K562 (cell line): ENCODE measurements around the gene BPI.

ENCODE experiments used
- CTCF ChIP-seq, 3 experiments: IDR thresholded peaks in 2 of 3; conservative IDR thresholded peaks in 1 of 3; 2 replicates each; pipeline ENCODE4 v1.5.1; 2011 to 2012; ENCODE audit warnings: low read length in 3 of 3, mild to moderate bottlenecking in 3 of 3, control low read depth in 2 of 3, improper control_type of control experiment in 1 of 3, inconsistent platforms in 1 of 3, low read depth in 1 of 3, mixed read lengths in 1 of 3, moderate library complexity in 1 of 3; ENCODE audit not compliant: insufficient read depth in 2 of 3
- EZH2 ChIP-seq: IDR thresholded peaks from 2 replicates; pipeline ENCODE4 v1.6.1; 2012; ENCODE audit warnings: low read depth, mild to moderate bottlenecking, inconsistent platforms, low read length, borderline replicate concordance
- RAD21 ChIP-seq, 2 experiments: fragments of 250-450 bp in 1 of 2; fragments of 450-650 bp in 1 of 2; sonication (Bioruptor Pico) in 1 of 2; formaldehyde crosslinking in 1 of 2; IDR thresholded peaks in 1 of 2; conservative IDR thresholded peaks in 1 of 2; 2 replicates each; pipeline versions ENCODE4 v1.4.0 to v1.8.0; 2020 to 2022; ENCODE audit warnings: mild to moderate bottlenecking in 2 of 2, moderate library complexity in 1 of 2
- SRF ChIP-seq, 2 experiments: fragments of 250-450, 450-650 bp in 1 of 2; sonication (Bioruptor Pico) in 1 of 2; sonication (generic) in 1 of 2; formaldehyde crosslinking; IDR thresholded peaks; 2 replicates each; pipeline versions ENCODE4 v1.5.0 to v1.5.1; 2020 to 2022; ENCODE audit warnings: mild to moderate bottlenecking in 1 of 2, missing genetic modification reagents in 1 of 2
- STAT5B ChIP-seq: fragments of 250-450 bp; sonication (Bioruptor Pico); IDR thresholded peaks from 2 replicates; pipeline ENCODE4 v1.8.0; 2021; ENCODE audit warnings: mild to moderate bottlenecking, inconsistent platforms
- ZFP91 ChIP-seq: sonication (generic); formaldehyde crosslinking; IDR thresholded peaks from 2 replicates; pipeline ENCODE4 v1.8.0; 2022; ENCODE audit warnings: mild to moderate bottlenecking, missing genetic modification reagents
- ZNF133 ChIP-seq: fragments of 250-450 bp; sonication (Bioruptor Pico); IDR thresholded peaks from 2 replicates; pipeline ENCODE4 v1.4.0; 2020; ENCODE audit warnings: mild to moderate bottlenecking
- TF ChIP-seq, protein P1 (sequence below): fragments of 450-650 bp; IDR thresholded peaks from 2 replicates; pipeline ENCODE4 v1.6.1; 2017; ENCODE audit warnings: antibody characterized with exemption, mild to moderate bottlenecking
- TF ChIP-seq, protein P2 (sequence below), 2 experiments: fragments of 450-650 bp in 1 of 2; sonication (generic) in 1 of 2; formaldehyde crosslinking in 1 of 2; IDR thresholded peaks in 1 of 2; conservative IDR thresholded peaks in 1 of 2; 2 replicates each; pipeline versions ENCODE4 v1.6.1 to v1.8.1; 2016 to 2023; ENCODE audit warnings: mild to moderate bottlenecking in 2 of 2, moderate library complexity in 2 of 2, inconsistent platforms in 1 of 2, missing genetic modification reagents in 1 of 2

GRCh38 chr20:38262931-38263330 is 41.0 kb upstream of the BPI start:
- no peak for TF ChIP-seq SRF (CRISPR knock-in tag; IDR thresholded peaks at IDR 0.05)
- TF ChIP-seq, protein P1, sequence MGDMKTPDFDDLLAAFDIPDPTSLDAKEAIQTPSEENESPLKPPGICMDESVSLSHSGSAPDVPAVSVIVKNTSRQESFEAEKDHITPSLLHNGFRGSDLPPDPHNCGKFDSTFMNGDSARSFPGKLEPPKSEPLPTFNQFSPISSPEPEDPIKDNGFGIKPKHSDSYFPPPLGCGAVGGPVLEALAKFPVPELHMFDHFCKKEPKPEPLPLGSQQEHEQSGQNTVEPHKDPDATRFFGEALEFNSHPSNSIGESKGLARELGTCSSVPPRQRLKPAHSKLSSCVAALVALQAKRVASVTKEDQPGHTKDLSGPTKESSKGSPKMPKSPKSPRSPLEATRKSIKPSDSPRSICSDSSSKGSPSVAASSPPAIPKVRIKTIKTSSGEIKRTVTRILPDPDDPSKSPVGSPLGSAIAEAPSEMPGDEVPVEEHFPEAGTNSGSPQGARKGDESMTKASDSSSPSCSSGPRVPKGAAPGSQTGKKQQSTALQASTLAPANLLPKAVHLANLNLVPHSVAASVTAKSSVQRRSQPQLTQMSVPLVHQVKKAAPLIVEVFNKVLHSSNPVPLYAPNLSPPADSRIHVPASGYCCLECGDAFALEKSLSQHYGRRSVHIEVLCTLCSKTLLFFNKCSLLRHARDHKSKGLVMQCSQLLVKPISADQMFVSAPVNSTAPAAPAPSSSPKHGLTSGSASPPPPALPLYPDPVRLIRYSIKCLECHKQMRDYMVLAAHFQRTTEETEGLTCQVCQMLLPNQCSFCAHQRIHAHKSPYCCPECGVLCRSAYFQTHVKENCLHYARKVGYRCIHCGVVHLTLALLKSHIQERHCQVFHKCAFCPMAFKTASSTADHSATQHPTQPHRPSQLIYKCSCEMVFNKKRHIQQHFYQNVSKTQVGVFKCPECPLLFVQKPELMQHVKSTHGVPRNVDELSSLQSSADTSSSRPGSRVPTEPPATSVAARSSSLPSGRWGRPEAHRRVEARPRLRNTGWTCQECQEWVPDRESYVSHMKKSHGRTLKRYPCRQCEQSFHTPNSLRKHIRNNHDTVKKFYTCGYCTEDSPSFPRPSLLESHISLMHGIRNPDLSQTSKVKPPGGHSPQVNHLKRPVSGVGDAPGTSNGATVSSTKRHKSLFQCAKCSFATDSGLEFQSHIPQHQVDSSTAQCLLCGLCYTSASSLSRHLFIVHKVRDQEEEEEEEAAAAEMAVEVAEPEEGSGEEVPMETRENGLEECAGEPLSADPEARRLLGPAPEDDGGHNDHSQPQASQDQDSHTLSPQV = no peak
- TF ChIP-seq EZH2 = no peak
- no peak for TF ChIP-seq ZFP91 (CRISPR knock-in tag)
- no peak for TF ChIP-seq STAT5B
- TF ChIP-seq ZNF133 (CRISPR knock-in tag) = no peak
- TF ChIP-seq CTCF (IDR thresholded peaks at IDR 0.05 in 2 of 3, conservative IDR thresholded peaks at IDR 0.05 in 1 of 3; ENCODE audit: insufficient read depth in 2 of 3, low read depth in 1 of 3, low read length in 3 of 3) = no peak
- TF ChIP-seq, protein P2, sequence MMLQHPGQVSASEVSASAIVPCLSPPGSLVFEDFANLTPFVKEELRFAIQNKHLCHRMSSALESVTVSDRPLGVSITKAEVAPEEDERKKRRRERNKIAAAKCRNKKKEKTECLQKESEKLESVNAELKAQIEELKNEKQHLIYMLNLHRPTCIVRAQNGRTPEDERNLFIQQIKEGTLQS (IDR thresholded peaks at IDR 0.05) = no peak
- TF ChIP-seq, protein P2 (CRISPR knock-in tag; conservative IDR thresholded peaks at IDR 0.05) = no peak
- TF ChIP-seq RAD21 (CRISPR knock-in tag; conservative IDR thresholded peaks at IDR 0.05 in 1 of 2, IDR thresholded peaks at IDR 0.05 in 1 of 2) = no peak
